Limb (tissue), 2 donors: ENCODE measurements around the gene KCNT2.

Experiments
- DNase-seq, 2 donors: peaks; one replicate each; pipeline ENCODE4 v3.0.0-alpha.2; 2016; ENCODE audit errors: extremely low spot score in 2 of 2

Gene KCNT2

GRCh38 chr1:196450143-196451095, 157.8 kb downstream of the KCNT2 start:
- DNase-seq: no peak

- DNase-seq: no peak
Measured at GRCh38 chr1:196449460-196449859, 158.8 kb downstream of the KCNT2 start.

- no peak for DNase-seq
Measured at GRCh38 chr1:196445775-196446174, 162.5 kb downstream of the KCNT2 start.

- no peak for DNase-seq
Measured at GRCh38 chr1:196444634-196445033, 163.6 kb downstream of the KCNT2 start.

- DNase-seq: no peak
Measured at GRCh38 chr1:196442366-196442765, 165.9 kb downstream of the KCNT2 start.

GRCh38 chr1:196440711-196441110, 167.5 kb downstream of the KCNT2 start:
- DNase-seq: no peak

- DNase-seq: no peak
Measured at GRCh38 chr1:196438329-196438728, 169.9 kb downstream of the KCNT2 start.

- no peak for DNase-seq
Measured at GRCh38 chr1:196437671-196438070, 170.6 kb downstream of the KCNT2 start.

GRCh38 chr1:196433000-196433399, 175.2 kb downstream of the KCNT2 start:
- no peak for DNase-seq

- no peak for DNase-seq
Measured at GRCh38 chr1:196427976-196428734, 180.1 kb downstream of the KCNT2 start.

- DNase-seq: no peak
Measured at GRCh38 chr1:196425513-196425912, 182.7 kb downstream of the KCNT2 start.

- DNase-seq: no peak
Measured at GRCh38 chr1:196423612-196424011, 184.6 kb downstream of the KCNT2 start.

- DNase-seq: no peak
Measured at GRCh38 chr1:196418772-196419171, 189.5 kb downstream of the KCNT2 start.

- no peak for DNase-seq
Measured at GRCh38 chr1:196415978-196416377, 192.3 kb downstream of the KCNT2 start.

- no peak for DNase-seq
Measured at GRCh38 chr1:196412326-196412725, 195.9 kb downstream of the KCNT2 start.

- DNase-seq: no peak
Measured at GRCh38 chr1:196410768-196411167, 197.5 kb downstream of the KCNT2 start.

GRCh38 chr1:196409586-196409985, 198.7 kb downstream of the KCNT2 start:
- DNase-seq: no peak

GRCh38 chr1:196407358-196408051, 200.7 kb downstream of the KCNT2 start:
- DNase-seq: no peak

GRCh38 chr1:196405839-196406238, 202.4 kb downstream of the KCNT2 start:
- no peak for DNase-seq

- DNase-seq: no peak
Measured at GRCh38 chr1:196403803-196404690, 204.2 kb downstream of the KCNT2 start.

- no peak for DNase-seq
Measured at GRCh38 chr1:196401891-196402290, 206.3 kb downstream of the KCNT2 start.
